SH-SY5Y (cell line): Measurements from ENCODE around the gene TPSAB1.

ENCODE experiments used
- GATA2 ChIP-seq: IDR thresholded peaks from 2 replicates; pipeline ENCODE4 v1.6.1; 2011; ENCODE audit warnings: mild to moderate bottlenecking, low read depth, low read length
- GATA3 ChIP-seq: IDR thresholded peaks from 2 replicates; pipeline ENCODE4 v1.6.1; 2011; ENCODE audit warnings: low read depth, mild to moderate bottlenecking, low read length, moderate library complexity

DNA sequence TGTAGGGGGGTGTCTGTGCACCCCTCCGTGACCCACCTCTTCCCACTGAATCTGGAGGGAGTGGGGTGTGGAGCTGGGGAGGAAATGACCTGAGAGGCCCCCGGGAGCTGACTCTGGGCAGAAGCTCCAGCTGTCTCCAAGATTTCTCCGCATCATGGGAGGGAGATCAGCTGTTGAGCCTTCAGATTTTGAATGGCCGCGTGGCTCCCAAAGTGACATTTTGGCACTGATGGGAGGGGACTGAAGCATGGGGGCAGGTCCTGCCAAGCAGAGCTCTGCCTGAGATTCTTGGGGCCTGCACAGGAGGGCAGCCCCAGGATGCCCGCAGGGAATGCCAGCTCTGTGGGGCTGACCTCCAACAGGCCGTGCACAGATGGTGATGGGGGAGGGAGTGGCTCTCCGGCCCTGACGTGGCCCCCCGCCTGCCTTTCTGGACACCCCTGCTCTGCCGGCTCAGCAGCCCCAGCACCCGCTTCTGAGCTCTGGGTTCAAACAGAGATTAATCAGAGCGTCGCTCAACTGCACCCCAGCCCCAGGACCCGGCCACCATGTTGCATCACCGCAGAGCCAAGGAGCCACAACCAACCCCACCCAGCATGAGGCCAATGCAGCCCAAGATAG lies 43.6 kb downstream of the TPSAB1 start:
- TF ChIP-seq GATA2 (no peak), GATA3 (no peak)
